MM.1S (cell line): ENCODE results near the gene SMIM38.

Experiments
- CTCF ChIP-seq: fragments of 300-600 bp; sonication (generic); IDR thresholded peaks from 2 replicates; pipeline ENCODE4 v1.5.1; 2016; ENCODE audit warnings: antibody characterized with exemption, low read length, mixed read lengths
- EZH2 ChIP-seq: fragments of 300-600 bp; sonication (generic); optimal IDR thresholded peaks from 2 replicates; pipeline ENCODE3; 2017; ENCODE audit warnings: low read depth, mild to moderate bottlenecking, antibody characterized with exemption, low read length, mixed read lengths

- TF ChIP-seq CTCF: no peak
- no peak for TF ChIP-seq EZH2
Observed at GRCh38 chr11:69199583-69200315, 44.0 kb downstream of the SMIM38 start.
